Smooth muscle cell (in vitro differentiated cells): ENCODE data around the gene DPPA2. TPM values are rescaled to one million over a fixed set of nuclear protein-coding genes. Genes with fewer than 3 reads are reported as not detected.

Experiments used
- DNase-seq: peaks from one replicate; lab custom pipeline; 2025; ENCODE audit not compliant: unreplicated experiment; lab: John Stamatoyannopoulos, UW
- H2AFZ ChIP-seq: fragments of 200-600 bp; sonication (generic); 2 replicates; pipeline ENCODE4 v1.6.0; 2016; ENCODE audit warnings: antibody characterized with exemption, low read depth, mild to moderate bottlenecking
- H3F3A ChIP-seq: fragments of 200-600 bp; sonication (generic); 2 replicates; pipeline ENCODE4 v1.6.0; 2017; ENCODE audit warnings: antibody characterized with exemption, low read depth
- H3K27ac ChIP-seq: fragments of 200-600 bp; sonication (generic); 2 replicates; pipeline ENCODE4 v1.5.1; 2016; ENCODE audit warnings: low read depth, mild to moderate bottlenecking
- H3K27me3 ChIP-seq: fragments of 200-600 bp; sonication (generic); 2 replicates; pipeline ENCODE4 v1.6.1; 2016; ENCODE audit warnings: low read depth, mild to moderate bottlenecking
- H3K36me3 ChIP-seq: fragments of 200-600 bp; sonication (generic); 2 replicates; pipeline ENCODE4 v1.5.1; 2016; ENCODE audit warnings: low read depth
- H3K4me1 ChIP-seq: fragments of 200-600 bp; sonication (generic); 2 replicates; pipeline ENCODE4 v1.5.1; 2016; ENCODE audit warnings: low read depth
- H3K4me2 ChIP-seq: fragments of 200-600 bp; sonication (generic); 2 replicates; pipeline ENCODE4 v1.6.0; 2016; ENCODE audit warnings: mild to moderate bottlenecking
- H3K4me3 ChIP-seq: fragments of 200-600 bp; sonication (generic); 2 replicates; pipeline ENCODE4 v1.5.1; 2016; ENCODE audit warnings: mild to moderate bottlenecking
- H3K79me2 ChIP-seq: fragments of 200-600 bp; sonication (generic); 2 replicates; pipeline ENCODE4 v1.6.0; 2016; ENCODE audit warnings: low read depth, mild to moderate bottlenecking
- H3K9ac ChIP-seq: fragments of 200-600 bp; sonication (generic); 2 replicates; pipeline ENCODE4 v1.6.0; 2016; ENCODE audit warnings: low read depth
- H3K9me3 ChIP-seq: fragments of 200-600 bp; sonication (generic); replicated peaks from 2 replicates; pipeline ENCODE4 v1.5.1; 2016; ENCODE audit warnings: low read depth
- H4K20me1 ChIP-seq: fragments of 200-600 bp; sonication (generic); 2 replicates; pipeline ENCODE4 v1.6.0; 2016; ENCODE audit warnings: low read depth
- CTCF ChIP-seq: fragments of 200-600 bp; sonication (generic); IDR thresholded peaks from 2 replicates; pipeline ENCODE4 v1.5.1; 2017; ENCODE audit warnings: borderline replicate concordance, mild to moderate bottlenecking, antibody characterized with exemption; ENCODE audit not compliant: insufficient read depth, poor library complexity, severe bottlenecking
- WGBS: methylation state at CpG from one replicate; pipeline ENCODE4 v1.1.7; 2016; ENCODE audit warnings: low lambda C conversion rate; 5-methylcytosine and 5-hydroxymethylcytosine counted together
- polyA plus RNA-seq: library from polyadenylated mRNA; unstranded; fragments of >200 nt; fragmentation: Nextera tagmentation; extraction: Ambion mirVana; gene quantifications from 2 replicates; pipeline ENCODE4 v1.2.1, GENCODE V29; 2016
- total RNA-seq: library from RNA; depleted of rRNA; stranded (reverse); fragments of >200 nt; gene quantifications from 2 replicates; pipeline ENCODE4 v1.2.3, GENCODE V29; 2014

DPPA2 gene
- total and polyA plus RNA-seq, 2 experiments from 2014 or later, result 0.27 to 1.2 TPM

- Histone ChIP-seq H3K9me3 (no peaks in the 10 kb centered on the region), H3K4me2 (no peak overlapping the region), H3K4me3 (no peak overlapping the region), H3K36me3 (no peaks in the 10 kb centered on the region), H3K27me3 (no peaks in the 10 kb centered on the region), H3K4me1 (no peaks in the 10 kb centered on the region), H4K20me1 (no peaks in the 10 kb centered on the region), H2AFZ (no peak overlapping the region), H3K27ac (no peak overlapping the region), H3F3A (no peaks in the 10 kb centered on the region), H3K79me2 (no peaks in the 10 kb centered on the region), H3K9ac (no peak overlapping the region)
- no peak for TF ChIP-seq CTCF
- 94% methylated on average over 6 of the region's 6 CpGs for WGBS
- no peak for DNase-seq
Observed at GRCh38 chr3:109269577-109270275, 46.6 kb downstream of the DPPA2 start.

- H3K4me2 ChIP-seq, result no peak overlapping the region
- no peak overlapping the region for H3K9ac ChIP-seq
- no peak for TF ChIP-seq CTCF
- H3K79me2 ChIP-seq, result no peaks in the 10 kb centered on the region
- 91% methylated on average over 1 of the region's 1 CpG for WGBS
- H3K27ac ChIP-seq, result no peak overlapping the region
- H3K9me3 ChIP-seq, result no peaks in the 10 kb centered on the region
- H3K36me3 ChIP-seq, result no peaks in the 10 kb centered on the region
- no peak for DNase-seq
- no peaks in the 10 kb centered on the region for H4K20me1 ChIP-seq
- H2AFZ ChIP-seq, result no peak overlapping the region
- no peaks in the 10 kb centered on the region for H3K27me3 ChIP-seq
- no peaks in the 10 kb centered on the region for H3K4me1 ChIP-seq
- no peak overlapping the region for H3K4me3 ChIP-seq
- H3F3A ChIP-seq, result no peaks in the 10 kb centered on the region
Observed at GRCh38 chr3:109268181-109268580, 48.1 kb downstream of the DPPA2 start.

- Histone ChIP-seq H4K20me1 (no peaks in the 10 kb centered on the region), H3K4me1 (no peaks in the 10 kb centered on the region), H3K79me2 (no peaks in the 10 kb centered on the region), H3K9ac (no peak overlapping the region), H3K9me3 (no peaks in the 10 kb centered on the region), H3K4me3 (no peak overlapping the region), H3K27me3 (no peaks in the 10 kb centered on the region), H3F3A (no peaks in the 10 kb centered on the region), H2AFZ (no peak overlapping the region), H3K36me3 (no peaks in the 10 kb centered on the region), H3K4me2 (no peak overlapping the region), H3K27ac (no peak overlapping the region)
- WGBS, result 80% methylated on average over 2 of the region's 2 CpGs
- TF ChIP-seq CTCF, result no peak
- DNase-seq, result no peak
Observed at GRCh38 chr3:109265295-109265694, 51.0 kb downstream of the DPPA2 start.

GRCh38 chr3:109257269-109257668, 59.0 kb downstream of the DPPA2 start:
- no peak overlapping the region for H2AFZ ChIP-seq
- DNase-seq, result no peak

More at GRCh38 chr3:109257269-109257668, 59.0 kb downstream of the DPPA2 start:
- H3K36me3 ChIP-seq, result no peaks in the 10 kb centered on the region
- peak overlapping the region; percentile 72 for H3K9ac ChIP-seq
- H3K4me1 ChIP-seq, result peaks cover 5% of the 10 kb centered on the region
- no peaks in the 10 kb centered on the region for H3F3A ChIP-seq
- peak overlapping the region; percentile 74 for H3K4me2 ChIP-seq
- H4K20me1 ChIP-seq, result no peaks in the 10 kb centered on the region
- 5% methylated on average over 2 of the region's 2 CpGs for WGBS
- H3K27me3 ChIP-seq, result no peaks in the 10 kb centered on the region
- H3K9me3 ChIP-seq, result no peaks in the 10 kb centered on the region
- TF ChIP-seq CTCF, result no peak
- H3K27ac ChIP-seq, result peak overlapping the region; percentile 95
- no peak overlapping the region for H3K4me3 ChIP-seq
- H3K79me2 ChIP-seq, result no peaks in the 10 kb centered on the region
